IMR-90 (cell line): Measurements from ENCODE around the gene CYB5A. TPM values are rescaled to one million over a fixed set of nuclear protein-coding genes. Genes with fewer than 3 reads are reported as not detected.

Source experiments
- ATAC-seq: fragments of 200-7000 bp; cut with Tn5 transposase; 2 replicates; pipeline ENCODE4 v1.9.1; 2020; ENCODE audit warnings: low read depth, mild to moderate bottlenecking, moderate library complexity
- BruUV-seq: library from RNA; stranded (reverse); fragments of 400-500 nt; replicated peaks from 2 replicates; lab custom pipeline; 2021; lab: Mats Ljungman, UMichigan
- CTCF ChIA-PET: fragments of 300-600 bp; formaldehyde crosslinking; extraction: SDS; loops from one replicate; lab custom pipeline; 2021; ENCODE audit warnings: antibody characterized with exemption; lab: Yijun Ruan, JAX
- POLR2A ChIA-PET: fragments of 300-600 bp; sonication (Branson Sonifier 250); formaldehyde crosslinking; loops from one replicate; lab custom pipeline; 2022; ENCODE audit warnings: antibody characterized with exemption; ENCODE audit not compliant: unreplicated experiment; lab: Charles Lee
- DNase-seq: peaks from one replicate; pipeline ENCODE4 v3.0.0; 2013
- H2AFZ ChIP-seq: replicated peaks from 2 replicates; pipeline ENCODE3; 2013; ENCODE audit warnings: low read length, mild to moderate bottlenecking; ENCODE audit not compliant: poor library complexity
- H2AK5ac ChIP-seq: 2 replicates; pipeline ENCODE4 v1.6.1; 2013; ENCODE audit warnings: low read depth, low read length, inconsistent platforms
- H2AK9ac ChIP-seq: replicated peaks from 2 replicates; pipeline ENCODE3; 2013; ENCODE audit warnings: mild to moderate bottlenecking, low read depth, low read length, moderate library complexity; ENCODE audit not compliant: poor library complexity
- H2BK120ac ChIP-seq: 2 replicates; pipeline ENCODE4 v1.6.1; 2013; ENCODE audit warnings: low read depth, low read length, inconsistent platforms
- H2BK15ac ChIP-seq: 3 replicates; pipeline ENCODE4 v1.6.1; 2013; ENCODE audit warnings: low read depth, low read length, inconsistent platforms
- H2BK20ac ChIP-seq: 2 replicates; pipeline ENCODE4 v1.6.1; 2013; ENCODE audit warnings: low read depth, mild to moderate bottlenecking, inconsistent platforms, low read length, moderate library complexity
- H2BK5ac ChIP-seq: 2 replicates; pipeline ENCODE4 v1.6.1; 2013; ENCODE audit warnings: mild to moderate bottlenecking, low read depth, low read length, inconsistent platforms; ENCODE audit not compliant: poor library complexity, severe bottlenecking
- H3K14ac ChIP-seq: replicated peaks from 2 replicates; pipeline ENCODE4 v1.6.1; 2013; ENCODE audit warnings: low read depth, low read length, inconsistent platforms
- H3K18ac ChIP-seq: 2 replicates; pipeline ENCODE4 v1.6.1; 2013; ENCODE audit warnings: low read depth, low read length, control low read depth
- H3K23ac ChIP-seq: 2 replicates; pipeline ENCODE4 v1.6.1; 2013; ENCODE audit warnings: low read depth, low read length, inconsistent platforms
- H3K27ac ChIP-seq: 2 replicates; pipeline ENCODE4 v1.5.1; 2013; ENCODE audit warnings: mild to moderate bottlenecking, control low read depth, low read length; ENCODE audit not compliant: insufficient read depth
- H3K27me3 ChIP-seq: 2 replicates; pipeline ENCODE4 v1.6.1; 2013; ENCODE audit warnings: low read length; ENCODE audit not compliant: control insufficient read depth, insufficient read depth
- H3K36me3 ChIP-seq: 2 replicates; pipeline ENCODE4 v1.6.1; 2013; ENCODE audit warnings: low read length, mixed read lengths; ENCODE audit not compliant: control insufficient read depth, insufficient read depth
- H3K4ac ChIP-seq: 2 replicates; pipeline ENCODE4 v1.6.1; 2013; ENCODE audit warnings: low read depth, low read length, inconsistent platforms
- H3K4me1 ChIP-seq: 2 replicates; pipeline ENCODE4 v1.6.1; 2013; ENCODE audit warnings: low read length, mixed read lengths; ENCODE audit not compliant: control insufficient read depth, insufficient read depth
- H3K4me2 ChIP-seq: 2 replicates; pipeline ENCODE4 v1.6.1; 2013; ENCODE audit warnings: low read depth, mild to moderate bottlenecking, control low read depth, low read length, moderate library complexity
- H3K4me3 ChIP-seq: 2 replicates; pipeline ENCODE4 v1.5.1; 2013; ENCODE audit warnings: low read depth, mild to moderate bottlenecking, control low read depth, low read length, moderate library complexity; ENCODE audit not compliant: insufficient read depth
- H3K56ac ChIP-seq: 2 replicates; pipeline ENCODE4 v1.6.1; 2013; ENCODE audit warnings: low read length, inconsistent platforms; ENCODE audit not compliant: insufficient read depth; ENCODE audit errors: extremely low read depth
- H3K79me1 ChIP-seq, 2 experiments: 2 replicates each; pipeline ENCODE4 v1.6.1; 2013; ENCODE audit warnings: low read length in 2 of 2, inconsistent platforms in 1 of 2, low read depth in 1 of 2
- H3K9ac ChIP-seq: 2 replicates; pipeline ENCODE4 v1.6.1; 2013; ENCODE audit warnings: low read depth, low read length, control low read depth
- H3K9me1 ChIP-seq: 2 replicates; pipeline ENCODE4 v1.6.1; 2013; ENCODE audit warnings: low read length, inconsistent platforms; ENCODE audit not compliant: insufficient read depth
- H3K9me3 ChIP-seq: 2 replicates; pipeline ENCODE4 v1.6.1; 2013; ENCODE audit warnings: low read length; ENCODE audit not compliant: control insufficient read depth, insufficient read depth
- H4K20me1 ChIP-seq: 2 replicates; pipeline ENCODE4 v1.6.1; 2013; ENCODE audit warnings: low read length, inconsistent platforms; ENCODE audit not compliant: insufficient read depth
- H4K5ac ChIP-seq: 2 replicates; pipeline ENCODE4 v1.6.1; 2013; ENCODE audit warnings: mild to moderate bottlenecking, low read depth, low read length, control low read depth
- H4K8ac ChIP-seq, 2 experiments: 2 replicates each; pipeline ENCODE4 v1.6.1; 2013; ENCODE audit warnings: low read depth in 2 of 2, low read length in 2 of 2, control low read depth in 1 of 2, inconsistent platforms in 1 of 2
- H4K91ac ChIP-seq: 2 replicates; pipeline ENCODE4 v1.6.1; 2013; ENCODE audit warnings: low read depth, low read length, inconsistent platforms; ENCODE audit not compliant: insufficient read depth
- CTCF ChIP-seq: conservative IDR thresholded peaks from 2 replicates; pipeline ENCODE4 v1.5.1; 2012; ENCODE audit warnings: mild to moderate bottlenecking, low read depth, low read length, improper control_type of control experiment
- MAFK ChIP-seq: IDR thresholded peaks from 2 replicates; pipeline ENCODE4 v1.6.1; 2012; ENCODE audit warnings: low read depth, low read length, improper control_type of control experiment
- MAZ ChIP-seq: IDR thresholded peaks from 2 replicates; pipeline ENCODE4 v1.6.1; 2012; ENCODE audit warnings: low read depth, mild to moderate bottlenecking, low read length, improper control_type of control experiment, moderate library complexity, borderline replicate concordance
- POLR2A ChIP-seq: IDR thresholded peaks from 2 replicates; pipeline ENCODE4 v1.6.1; 2012; ENCODE audit warnings: mild to moderate bottlenecking, low read depth, low read length
- RAD21 ChIP-seq: IDR thresholded peaks from 2 replicates; pipeline ENCODE4 v1.6.1; 2012; ENCODE audit warnings: low read length, improper control_type of control experiment
- RFX5 ChIP-seq: IDR thresholded peaks from 2 replicates; pipeline ENCODE4 v1.8.0; 2012; ENCODE audit warnings: low read depth, mild to moderate bottlenecking, low read length, moderate library complexity
- WGBS, 2 experiments: methylation state at CpG; one replicate each; pipeline versions ENCODE4 v1.1.5 to v1.1.7; 2013; ENCODE audit warnings: missing lambda C conversion rate in 2 of 2; ENCODE audit not compliant: insufficient read length in 1 of 2; ENCODE audit errors: extremely low coverage in 2 of 2; 5-methylcytosine and 5-hydroxymethylcytosine counted together
- dilution Hi-C: fragments of 300-500 bp; cut with HindIII; formaldehyde crosslinking; loops from one replicate; pipeline ENCODE4 v1.14.3; 2018; ENCODE audit warnings: low sequenced_read_pairs; ENCODE audit not compliant: unreplicated experiment
- in situ Hi-C: fragments of 300-500 bp; cut with MboI; formaldehyde crosslinking; loops from 3 replicates; pipeline ENCODE4 v1.14.3; 2019; ENCODE audit warnings: low sequenced_read_pairs, inconsistent platforms, mixed read lengths
- intact Hi-C: fragments of 100-400 bp; cut with micrococcal nuclease; formaldehyde crosslinking; loops from 2 replicates; pipeline ENCODE4 v1.10.0; 2022
- polyA plus RNA-seq, 3 experiments: library from polyadenylated mRNA; depleted of rRNA; stranded (reverse); fragments of >200 nt; gene quantifications; 2 replicates each; pipeline ENCODE4 v1.2.3, GENCODE V29; 2012; ENCODE audit warnings: low replicate concordance in 1 of 3
- total RNA-seq: library from RNA; depleted of rRNA; stranded (reverse); fragments of >200 nt; gene quantifications from 2 replicates; pipeline ENCODE4 v1.2.3, GENCODE V29; 2012
- TF ChIP-seq, protein P1 (sequence below): fragments of 150-350 bp; IDR thresholded peaks from 2 replicates; pipeline ENCODE4 v1.6.1; 2017; ENCODE audit warnings: mild to moderate bottlenecking, antibody characterized with exemption, low read length, low read depth

Gene CYB5A
- total and polyA plus RNA-seq, 2 of the 4 experiments (the other 2 are of a cell fraction) = 13.4 to 47.9 TPM

GRCh38 chr18:74276609-74277008 is 15.2 kb downstream of the CYB5A start:
- ChIA-PET POLR2A (no interaction called here), CTCF (no interaction called here)
- H3K4ac ChIP-seq = no peak overlapping the region
- H3K27ac ChIP-seq = no peak overlapping the region
- no peak overlapping the region for H3K18ac ChIP-seq
- no peak overlapping the region for H3K9ac ChIP-seq
- H3K27me3 ChIP-seq = no peaks in the 10 kb centered on the region
- no peak overlapping the region; the same call in 1 of the 2 replicates for H2BK120ac ChIP-seq
- H3K4me1 ChIP-seq = no peaks in the 10 kb centered on the region
- TF ChIP-seq MAFK (no peak), CTCF (no peak), MAZ (no peak), RAD21 (no peak), RFX5 (no peak), POLR2A (no peak)
- TF ChIP-seq, protein P1, sequence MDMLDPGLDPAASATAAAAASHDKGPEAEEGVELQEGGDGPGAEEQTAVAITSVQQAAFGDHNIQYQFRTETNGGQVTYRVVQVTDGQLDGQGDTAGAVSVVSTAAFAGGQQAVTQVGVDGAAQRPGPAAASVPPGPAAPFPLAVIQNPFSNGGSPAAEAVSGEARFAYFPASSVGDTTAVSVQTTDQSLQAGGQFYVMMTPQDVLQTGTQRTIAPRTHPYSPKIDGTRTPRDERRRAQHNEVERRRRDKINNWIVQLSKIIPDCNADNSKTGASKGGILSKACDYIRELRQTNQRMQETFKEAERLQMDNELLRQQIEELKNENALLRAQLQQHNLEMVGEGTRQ = no peak
- H3K9me1 ChIP-seq = peaks cover 10% of the 10 kb centered on the region; the same call in 1 of the 2 replicates
- no peak overlapping the region for H2BK20ac ChIP-seq
- no peak overlapping the region for H3K14ac ChIP-seq
- intact Hi-C loops = no loop called here
- no peak overlapping the region for H4K91ac ChIP-seq
- H2BK15ac ChIP-seq = no peak overlapping the region
- H3K4me2 ChIP-seq = no peak overlapping the region
- ATAC-seq (no peak), DNase-seq (no peak)
- H3K79me1 ChIP-seq = peaks cover 3 to 29% of the 10 kb centered on the region in 2 experiments; a peak in 3 of 4 replicates
- WGBS, 2 experiments = no CpG with 5 or more reads among the region's 10 CpGs
- peaks cover 5% of the 10 kb centered on the region; the same call in 1 of the 2 replicates for H4K20me1 ChIP-seq
- H4K8ac ChIP-seq = no peak overlapping the region
- BruUV-seq = no TSS peak
- dilution Hi-C loops = no loop called here
- in situ Hi-C loops = no loop called here
- H2BK5ac ChIP-seq = no peak overlapping the region
- H3K56ac ChIP-seq = no peak overlapping the region
- H3K36me3 ChIP-seq = no peaks in the 10 kb centered on the region
- no peak overlapping the region for H4K5ac ChIP-seq
- H3K9me3 ChIP-seq = no peaks in the 10 kb centered on the region
- H3K23ac ChIP-seq = no peak overlapping the region
- no peak overlapping the region for H2AFZ ChIP-seq
- H3K4me3 ChIP-seq = no peak overlapping the region
- no peak overlapping the region for H2AK5ac ChIP-seq
- no peak overlapping the region for H2AK9ac ChIP-seq
